ENCODE data around the gene CELSR1.

GRCh38 chr22:46525389-46526243 lies 11.8 kb downstream of the CELSR1 start:
- TF ChIP-seq CTCF (IDR thresholded peaks at IDR 0.05; ENCODE audit: low read depth, low read length) (no peak), EZH2phosphoT487 (IDR thresholded peaks at IDR 0.05; ENCODE audit: low read depth) (no peak)

Measured in OCI-LY3 (cell line).